H1 (cell line): ENCODE data around the gene ABHD12. TPM values are rescaled to one million over a fixed set of nuclear protein-coding genes. Genes with fewer than 3 reads are reported as not detected.

Experiments
- CTCF ChIA-PET: fragments of 300-600 bp; sonication (Branson Sonifier 250); formaldehyde crosslinking; loops from one replicate; lab custom pipeline; 2021; ENCODE audit not compliant: partially characterized antibody; lab: Charles Lee
- POLR2A ChIA-PET: fragments of 300-600 bp; sonication (Branson Sonifier 250); formaldehyde crosslinking; loops from one replicate; lab custom pipeline; 2021; ENCODE audit warnings: inconsistent platforms; ENCODE audit not compliant: partially characterized antibody; lab: Charles Lee
- DNase-seq, 2 experiments: peaks; one replicate each; pipeline versions ENCODE4 v3.0.0 to v3.0.0-alpha.2; 2010 to 2022; ENCODE audit warnings: low spot score in 2 of 2, low read depth in 1 of 2, mixed read lengths in 1 of 2
- FAIRE-seq: peaks from 2 replicates; lab custom pipeline; 2011; peaks lifted over from hg19 to GRCh38; lab: Jason Lieb, UNC
- H2AFZ ChIP-seq: 2 replicates; pipeline ENCODE4 v1.8.1; 2012; ENCODE audit warnings: low read length, inconsistent platforms
- H2AK5ac ChIP-seq: 2 replicates; pipeline ENCODE4 v1.6.1; 2013; ENCODE audit warnings: low read depth, low read length
- H2BK120ac ChIP-seq: replicated peaks from 2 replicates; pipeline ENCODE3; 2013; ENCODE audit warnings: low read depth, low read length, inconsistent platforms
- H2BK12ac ChIP-seq: 2 replicates; pipeline ENCODE4 v1.6.1; 2013; ENCODE audit warnings: low read depth, low read length
- H2BK15ac ChIP-seq: 2 replicates; pipeline ENCODE4 v1.6.1; 2013; ENCODE audit warnings: low read length
- H2BK20ac ChIP-seq: 2 replicates; pipeline ENCODE4 v1.6.1; 2013; ENCODE audit warnings: low read length
- H2BK5ac ChIP-seq: 2 replicates; pipeline ENCODE4 v1.6.1; 2013; ENCODE audit warnings: low read depth, low read length
- H3K14ac ChIP-seq: 2 replicates; pipeline ENCODE4 v1.6.1; 2013; ENCODE audit warnings: inconsistent platforms; ENCODE audit not compliant: insufficient read length
- H3K18ac ChIP-seq: 2 replicates; pipeline ENCODE4 v1.6.1; 2013; ENCODE audit warnings: low read length; ENCODE audit errors: extremely low read depth
- H3K23ac ChIP-seq: 2 replicates; pipeline ENCODE4 v1.6.1; 2013; ENCODE audit warnings: inconsistent platforms; ENCODE audit not compliant: insufficient read length
- H3K23me2 ChIP-seq: 2 replicates; pipeline ENCODE4 v1.6.1; 2013; ENCODE audit warnings: low read depth, low read length
- H3K27ac ChIP-seq: 2 replicates; pipeline ENCODE4 v1.6.1; 2011; ENCODE audit warnings: low read depth, low read length, inconsistent platforms
- H3K27me3 ChIP-seq, 4 experiments: replicated peaks in 1 of 4; 1 replicate in 1 of 4; 2 replicates in 3 of 4; pipeline versions ENCODE4 v1.6.1 to v1.8.1; 2011 to 2013; ENCODE audit warnings: low read length in 3 of 4, mild to moderate bottlenecking in 3 of 4, inconsistent platforms in 2 of 4, mixed read lengths in 2 of 4, moderate library complexity in 1 of 4; ENCODE audit not compliant: control insufficient read depth in 3 of 4, insufficient read depth in 3 of 4; ENCODE audit errors: extremely low read depth in 1 of 4
- H3K36me3 ChIP-seq, 4 experiments: 2 replicates each; pipeline versions ENCODE4 v1.6.1 to v1.8.1; 2011 to 2013; ENCODE audit warnings: mild to moderate bottlenecking in 4 of 4, low read length in 3 of 4, moderate library complexity in 2 of 4, control low read depth in 1 of 4, inconsistent platforms in 1 of 4; ENCODE audit not compliant: insufficient read depth in 4 of 4, control insufficient read depth in 2 of 4
- H3K4ac ChIP-seq: replicated peaks from 2 replicates; pipeline ENCODE3; 2013; ENCODE audit warnings: low read length, low read depth, mixed read lengths, inconsistent platforms; ENCODE audit not compliant: insufficient read length
- H3K4me1 ChIP-seq, 4 experiments: replicated peaks in 1 of 4; 1 replicate in 1 of 4; 2 replicates in 3 of 4; pipeline versions ENCODE4 v1.6.1 to v1.8.1; 2011 to 2013; ENCODE audit warnings: low read length in 3 of 4, inconsistent platforms in 2 of 4, mixed read lengths in 1 of 4; ENCODE audit not compliant: insufficient read depth in 4 of 4, control insufficient read depth in 3 of 4
- H3K4me2 ChIP-seq, 2 experiments: 2 replicates each; pipeline versions ENCODE4 v1.6.1 to v1.8.1; 2011 to 2013; ENCODE audit warnings: low read depth in 2 of 2, low read length in 2 of 2, control low read depth in 1 of 2, inconsistent platforms in 1 of 2, mild to moderate bottlenecking in 1 of 2; ENCODE audit not compliant: insufficient read depth in 1 of 2
- H3K4me3 ChIP-seq, 4 experiments: fragments of 200-600, 300-600 bp in 1 of 4; sonication (generic), shearing (Covaris generic), sonication (Bioruptor Twin) in 1 of 4; 2 replicates each; pipeline versions ENCODE4 v1.5.1 to v1.8.1; 2011 to 2016; ENCODE audit warnings: low read length in 4 of 4, low read depth in 3 of 4, control low read depth in 2 of 4, inconsistent platforms in 2 of 4, mild to moderate bottlenecking in 2 of 4, mixed read lengths in 1 of 4, moderate library complexity in 1 of 4; ENCODE audit not compliant: insufficient read depth in 2 of 4; ENCODE audit errors: extremely low read depth in 1 of 4
- H3K56ac ChIP-seq: replicated peaks from 2 replicates; pipeline ENCODE3; 2013; ENCODE audit warnings: low read depth, mild to moderate bottlenecking, mixed read lengths, low read length, inconsistent platforms; ENCODE audit not compliant: insufficient read length
- H3K79me1 ChIP-seq: 2 replicates; pipeline ENCODE4 v1.6.1; 2013; ENCODE audit warnings: low read depth, low read length, control low read depth
- H3K79me2 ChIP-seq, 2 experiments: 2 replicates each; pipeline versions ENCODE4 v1.6.1 to v1.8.1; 2012 to 2013; ENCODE audit warnings: low read length in 2 of 2, mild to moderate bottlenecking in 2 of 2, inconsistent platforms in 1 of 2; ENCODE audit not compliant: insufficient read depth in 2 of 2, control insufficient read depth in 1 of 2
- H3K9ac ChIP-seq, 4 experiments: replicated peaks in 1 of 4; 1 replicate in 1 of 4; 2 replicates in 3 of 4; pipeline versions ENCODE4 v1.6.1 to v1.8.1; 2011 to 2013; ENCODE audit warnings: low read depth in 3 of 4, low read length in 3 of 4, control low read depth in 2 of 4, mild to moderate bottlenecking in 2 of 4, moderate library complexity in 2 of 4, inconsistent platforms in 1 of 4; ENCODE audit errors: extremely low read depth in 1 of 4
- H3K9me3 ChIP-seq, 2 experiments: 2 replicates each; pipeline versions ENCODE4 v1.6.1 to v1.8.1; 2012 to 2013; ENCODE audit warnings: mild to moderate bottlenecking in 2 of 2, moderate library complexity in 2 of 2, control low read depth in 1 of 2, inconsistent platforms in 1 of 2, low read depth in 1 of 2, low read length in 1 of 2, mixed read lengths in 1 of 2; ENCODE audit not compliant: insufficient read depth in 2 of 2
- H4K20me1 ChIP-seq, 2 experiments: replicated peaks in 1 of 2; 2 replicates each; pipeline versions ENCODE3 to v1.8.1; 2011 to 2013; ENCODE audit warnings: inconsistent platforms in 2 of 2, low read length in 2 of 2, mild to moderate bottlenecking in 1 of 2; ENCODE audit not compliant: insufficient read depth in 2 of 2, control insufficient read depth in 1 of 2
- H4K5ac ChIP-seq: 2 replicates; pipeline ENCODE4 v1.6.1; 2013; ENCODE audit warnings: low read length, low read depth, mixed read lengths, inconsistent platforms; ENCODE audit not compliant: insufficient read length
- H4K8ac ChIP-seq: 2 replicates; pipeline ENCODE4 v1.8.0; 2013; ENCODE audit warnings: mild to moderate bottlenecking, moderate library complexity, low read length, inconsistent platforms; ENCODE audit not compliant: insufficient read depth; ENCODE audit errors: extremely low read depth
- H4K91ac ChIP-seq: replicated peaks from 2 replicates; pipeline ENCODE3; 2013; ENCODE audit warnings: low read length, mixed read lengths, inconsistent platforms; ENCODE audit not compliant: insufficient read length
- BACH1 ChIP-seq: IDR thresholded peaks from 2 replicates; pipeline ENCODE4 v1.6.1; 2012; ENCODE audit warnings: low read length, improper control_type of control experiment
- CBX5 ChIP-seq: fragments of 300-800, 300-1000 bp; sonication (generic); IDR thresholded peaks from 2 replicates; pipeline ENCODE4 v1.7.1; 2016; ENCODE audit warnings: antibody characterized with exemption, low read length, low read depth
- CBX8 ChIP-seq: fragments of 300-800, 300-1000 bp; sonication (generic); IDR thresholded peaks from 2 replicates; pipeline ENCODE4 v1.7.1; 2016; ENCODE audit warnings: low read depth, low read length, borderline replicate concordance
- FOSL1 ChIP-seq: IDR thresholded peaks from 2 replicates; pipeline ENCODE4 v1.6.1; 2011; ENCODE audit warnings: mild to moderate bottlenecking, low read depth, low read length, moderate library complexity; ENCODE audit not compliant: insufficient read depth
- RBBP5 ChIP-seq: IDR thresholded peaks from 2 replicates; pipeline ENCODE4 v1.7.1; 2012; ENCODE audit warnings: low read depth, mild to moderate bottlenecking, inconsistent platforms, low read length, moderate library complexity, borderline replicate concordance
- RFX5 ChIP-seq: IDR thresholded peaks from 2 replicates; pipeline ENCODE4 v1.6.1; 2011; ENCODE audit warnings: low read depth, low read length, improper control_type of control experiment, borderline replicate concordance
- TAF1 ChIP-seq: IDR thresholded peaks from 2 replicates; pipeline ENCODE4 v1.6.1; 2011; ENCODE audit warnings: mild to moderate bottlenecking, low read depth, low read length
- TEAD4 ChIP-seq: IDR thresholded peaks from 2 replicates; pipeline ENCODE4 v1.6.1; 2012; ENCODE audit warnings: low read depth, low read length, inconsistent platforms, mixed read lengths
- WGBS, 2 experiments: shearing (Covaris generic) in 1 of 2; methylation state at CpG; one replicate each; pipeline versions ENCODE4 v1.1.6 to v1.1.7; 2013 to 2015; ENCODE audit warnings: low lambda C conversion rate in 2 of 2, mixed read lengths in 2 of 2, inconsistent platforms in 1 of 2, low coverage in 1 of 2, missing lambda C conversion rate in 1 of 2; ENCODE audit not compliant: insufficient replicate concordance in 2 of 2, insufficient coverage in 1 of 2, insufficient read length in 1 of 2; ENCODE audit errors: extremely low coverage in 1 of 2, missing lambda C conversion rate in 1 of 2; 5-methylcytosine and 5-hydroxymethylcytosine counted together
- polyA plus RNA-seq, 7 experiments: library from polyadenylated mRNA; depleted of rRNA in 3 of 7; stranded (reverse) in 5 of 7; unstranded in 2 of 7; fragments of >200 nt in 5 of 7; fragments of 200-250 nt in 2 of 7; gene quantifications; 1 replicate in 5 of 7; 2 replicates in 1 of 7; 4 replicates in 1 of 7; pipeline versions ENCODE4 v1.2.1 to v1.2.3, GENCODE V29; 2011 to 2013; ENCODE audit warnings: missing spikeins in 2 of 7, mixed read lengths in 2 of 7
- total RNA-seq: library from RNA; stranded (reverse); fragmentation: NEBNext Ultra II Directional; extraction: Animal tissue kit (Norgen Biotek cat#: 25700); gene quantifications from 2 replicates; pipeline ENCODE4 v1.2.1, GENCODE V29; 2021

Gene ABHD12
- total and polyA plus RNA-seq, 2 of the 8 experiments (the other 6 are each of a cell fraction or from before 2014, with no cell fraction given): 31.3 to 59.5 TPM

DNA sequence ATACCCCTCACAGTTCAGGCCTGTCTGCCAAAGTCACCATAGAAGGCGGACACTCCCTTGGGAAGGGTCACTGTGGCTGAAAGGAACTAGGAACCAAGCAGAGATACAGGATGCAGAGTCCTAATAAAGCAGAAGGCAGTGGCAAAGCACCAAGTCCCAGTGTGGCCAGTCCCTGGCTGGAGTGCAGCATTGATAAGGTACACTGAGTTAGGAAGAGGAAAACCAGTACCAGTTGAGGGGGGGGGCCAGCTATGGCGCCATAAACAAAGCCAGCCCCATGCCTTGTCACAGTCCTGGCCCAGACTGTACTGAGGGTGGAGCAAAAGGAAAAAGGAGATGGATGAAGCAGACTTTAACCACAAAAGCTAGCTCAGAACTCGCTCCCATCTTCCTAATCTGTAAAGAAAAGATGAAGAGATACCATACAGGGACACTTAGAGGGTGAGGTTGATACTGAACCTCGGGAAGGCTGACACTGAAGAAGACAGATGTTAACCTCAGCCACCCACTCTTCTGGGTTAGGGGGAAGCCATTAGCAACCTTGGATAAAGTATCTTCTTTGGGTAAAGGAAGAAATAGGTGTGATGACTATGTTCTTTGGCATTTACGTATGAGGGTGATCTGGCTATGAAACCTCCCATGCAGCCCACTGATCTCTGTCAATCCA lies 7.8 kb downstream of the ABHD12 start:
- FAIRE-seq: no peak
- Histone ChIP-seq H3K18ac (no peak overlapping the region), H3K79me2 (peaks cover 17 to 90% of the 10 kb centered on the region in 2 experiments)

More for the DNA sequence above, 7.8 kb downstream of the ABHD12 start:
- H4K8ac ChIP-seq: no peak overlapping the region
- no peaks in the 10 kb centered on the region for H3K4me1 ChIP-seq
- no peak overlapping the region for H2BK15ac ChIP-seq
- H4K91ac ChIP-seq: no peak overlapping the region
- no peak overlapping the region for H3K27ac ChIP-seq
- no peak overlapping the region for H4K5ac ChIP-seq
- H4K20me1 ChIP-seq: peaks cover 2 to 33% of the 10 kb centered on the region in 2 experiments
- no peak for DNase-seq
- no peak overlapping the region for H3K56ac ChIP-seq
- ChIA-PET POLR2A (interaction anchor here (0.6 kb wide), 1 partner anchor 9 kb away, joined by 3 read pairs; no protein-coding TSS in a partner anchor), CTCF (interaction anchor here (0.7 kb wide), 1 partner anchor 25 kb away, joined by 3 read pairs; the partner anchor contains the start of gene GINS1)
- H3K27me3 ChIP-seq: no peaks in the 10 kb centered on the region
- no peak overlapping the region for H3K9ac ChIP-seq
- H3K14ac ChIP-seq: no peak overlapping the region
- no peak overlapping the region for H2BK12ac ChIP-seq
- 89% methylated on average over 5 of the region's 5 CpGs; no CpG with 5 or more reads in 1 of the 2 experiments for WGBS, 2 experiments
- no peak for TF ChIP-seq RFX5
- no peak for TF ChIP-seq TAF1
- no peak for TF ChIP-seq TEAD4
- no peak for TF ChIP-seq CBX5
- no peak for TF ChIP-seq BACH1
- TF ChIP-seq FOSL1: no peak
- TF ChIP-seq CBX8: no peak
- TF ChIP-seq RBBP5: no peak
- no peaks in the 10 kb centered on the region for H3K9me3 ChIP-seq
- H3K36me3 ChIP-seq: peaks cover 0 to 3% (median 1%) of the 10 kb centered on the region in 4 experiments; a peak in 2 of 8 replicates
- H3K4me3 ChIP-seq: no peak overlapping the region
- H2AFZ ChIP-seq: no peak overlapping the region
- H2BK20ac ChIP-seq: no peak overlapping the region
- no peak overlapping the region for H2BK120ac ChIP-seq
- H3K23me2 ChIP-seq: no peaks in the 10 kb centered on the region; the same call in 1 of the 2 replicates
- H3K4ac ChIP-seq: no peak overlapping the region
- no peak overlapping the region for H3K23ac ChIP-seq
- H2AK5ac ChIP-seq: no peak overlapping the region
- H3K79me1 ChIP-seq: peaks cover 34% of the 10 kb centered on the region
- H3K4me2 ChIP-seq: no peak overlapping the region
- no peak overlapping the region for H2BK5ac ChIP-seq
